ENCODE measurements around the gene GRB2.
"Not testable (repeated sequence)": the region's sequence is repeated elsewhere in the genome, so short reads cannot be mapped to it uniquely, and the experiment has no call there.

The GRB2 gene

DNA sequence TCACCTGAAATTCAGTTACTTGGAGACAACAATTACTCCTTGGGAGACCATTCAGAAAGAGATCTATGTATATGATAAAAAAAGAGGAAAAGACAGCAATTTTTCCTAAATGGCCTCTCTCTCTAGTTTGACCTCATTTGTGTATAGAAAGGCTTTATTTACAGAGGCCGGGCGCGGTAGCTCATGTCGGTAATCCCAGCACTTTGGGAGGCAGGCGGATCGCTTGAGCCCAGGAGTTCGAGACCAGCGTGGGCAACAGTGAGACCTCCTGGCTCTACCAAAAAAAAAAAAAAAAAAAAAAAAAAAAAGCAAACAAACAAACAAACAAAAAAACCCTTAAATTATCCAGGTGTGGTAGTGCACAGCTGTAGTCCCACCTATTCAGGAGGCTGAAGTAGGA, 20.7 kb downstream of the GRB2 start:
- DNase-seq = no peak

DNA sequence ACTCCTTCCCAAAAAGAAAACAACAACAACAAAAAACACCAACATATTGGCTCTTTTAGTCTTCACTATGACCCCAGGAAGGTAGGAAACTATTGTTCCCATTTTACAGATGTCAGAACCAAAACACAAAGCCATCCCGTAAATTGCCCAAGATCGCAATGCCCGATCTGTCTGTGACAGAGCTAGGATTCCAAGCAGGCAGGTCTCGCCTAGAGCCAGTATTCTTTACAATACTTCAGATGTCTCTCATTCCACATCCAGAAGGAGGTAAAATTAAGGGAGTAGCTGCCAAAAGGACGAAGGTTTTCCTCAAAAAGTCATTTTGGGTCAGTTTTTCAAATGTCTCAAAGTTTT, 21.7 kb downstream of the GRB2 start:
- no peak for DNase-seq

DNA sequence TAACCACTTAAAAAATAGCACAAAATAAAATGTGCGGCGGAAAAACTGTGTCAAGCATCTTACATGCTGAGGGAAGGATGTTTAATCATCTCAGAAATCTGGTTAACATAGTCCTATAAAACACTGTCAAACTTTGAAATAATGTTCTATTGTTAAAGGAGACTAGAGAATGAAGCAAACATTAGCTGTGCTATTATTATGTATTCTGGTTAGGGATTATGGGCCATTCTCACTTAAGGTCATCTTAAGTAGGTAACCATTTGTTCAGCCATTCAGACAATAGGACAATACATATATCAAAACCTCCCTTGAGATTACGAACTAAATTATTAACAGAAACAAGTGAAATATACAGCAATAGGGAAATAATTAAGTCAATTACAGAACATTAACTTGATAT, 24.7 kb downstream of the GRB2 start:
- no peak for DNase-seq

- no peak for DNase-seq
These were observed 25.2 kb downstream of the GRB2 start for GRCh38 chr17:75380315-75380714.

- DNase-seq = not testable (repeated sequence)
These were observed 26.1 kb downstream of the GRB2 start for GRCh38 chr17:75379426-75379825.

DNA sequence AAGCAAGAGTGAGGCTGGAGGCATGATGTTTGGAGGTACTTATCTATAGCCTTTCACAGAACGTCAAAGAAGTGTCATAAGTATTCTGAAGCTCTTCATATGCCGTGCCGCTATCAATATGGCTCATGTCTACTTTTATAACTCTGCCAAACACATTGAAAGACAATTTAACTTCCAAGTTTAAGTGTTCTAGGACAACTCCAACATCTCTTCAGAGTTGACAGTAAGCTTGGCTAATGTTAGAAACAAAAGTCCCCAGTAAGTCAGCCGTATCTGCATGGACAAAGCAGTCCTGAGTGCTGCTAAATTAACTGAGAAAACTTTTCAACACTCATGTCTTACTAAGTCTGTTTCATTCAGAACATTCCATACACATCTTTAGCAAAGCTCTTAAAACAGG, 32.2 kb downstream of the GRB2 start:
- no peak for DNase-seq

GRCh38 chr17:75371981-75372380, 33.5 kb downstream of the GRB2 start:
- DNase-seq = no peak

GRCh38 chr17:75371339-75371738, 34.1 kb downstream of the GRB2 start:
- peak; percentile 23 for DNase-seq

DNA sequence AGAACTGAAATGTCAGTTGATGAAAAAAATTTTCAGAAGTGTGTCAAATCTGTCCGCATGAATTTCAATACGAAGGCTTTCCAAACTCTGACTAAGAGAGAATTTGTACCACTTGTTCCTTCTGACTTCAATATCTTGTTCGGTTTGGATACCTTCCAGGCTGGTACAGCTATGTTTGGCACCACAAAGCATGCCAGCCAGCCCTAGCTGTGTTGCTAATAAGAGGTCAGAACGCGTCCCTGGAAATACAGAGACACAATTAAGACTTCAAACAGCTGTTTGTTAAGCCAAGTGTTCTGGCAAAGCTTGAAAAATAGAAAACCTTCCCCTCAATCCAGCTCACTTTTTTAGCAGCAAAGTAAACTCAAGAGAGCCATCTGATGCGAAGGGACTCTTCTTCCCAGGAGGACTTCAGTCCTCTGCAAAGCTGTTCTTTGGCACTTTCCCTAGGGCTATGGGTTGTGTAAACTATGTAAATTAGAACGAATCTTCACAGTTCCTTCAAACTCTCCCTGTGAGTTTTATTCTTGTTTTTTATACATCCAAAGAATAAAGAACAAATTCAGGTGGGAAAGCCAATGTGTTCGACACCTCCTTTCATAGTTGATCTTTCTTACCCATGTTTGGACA, 35.1 kb downstream of the GRB2 start:
- DNase-seq = no peak

DNA sequence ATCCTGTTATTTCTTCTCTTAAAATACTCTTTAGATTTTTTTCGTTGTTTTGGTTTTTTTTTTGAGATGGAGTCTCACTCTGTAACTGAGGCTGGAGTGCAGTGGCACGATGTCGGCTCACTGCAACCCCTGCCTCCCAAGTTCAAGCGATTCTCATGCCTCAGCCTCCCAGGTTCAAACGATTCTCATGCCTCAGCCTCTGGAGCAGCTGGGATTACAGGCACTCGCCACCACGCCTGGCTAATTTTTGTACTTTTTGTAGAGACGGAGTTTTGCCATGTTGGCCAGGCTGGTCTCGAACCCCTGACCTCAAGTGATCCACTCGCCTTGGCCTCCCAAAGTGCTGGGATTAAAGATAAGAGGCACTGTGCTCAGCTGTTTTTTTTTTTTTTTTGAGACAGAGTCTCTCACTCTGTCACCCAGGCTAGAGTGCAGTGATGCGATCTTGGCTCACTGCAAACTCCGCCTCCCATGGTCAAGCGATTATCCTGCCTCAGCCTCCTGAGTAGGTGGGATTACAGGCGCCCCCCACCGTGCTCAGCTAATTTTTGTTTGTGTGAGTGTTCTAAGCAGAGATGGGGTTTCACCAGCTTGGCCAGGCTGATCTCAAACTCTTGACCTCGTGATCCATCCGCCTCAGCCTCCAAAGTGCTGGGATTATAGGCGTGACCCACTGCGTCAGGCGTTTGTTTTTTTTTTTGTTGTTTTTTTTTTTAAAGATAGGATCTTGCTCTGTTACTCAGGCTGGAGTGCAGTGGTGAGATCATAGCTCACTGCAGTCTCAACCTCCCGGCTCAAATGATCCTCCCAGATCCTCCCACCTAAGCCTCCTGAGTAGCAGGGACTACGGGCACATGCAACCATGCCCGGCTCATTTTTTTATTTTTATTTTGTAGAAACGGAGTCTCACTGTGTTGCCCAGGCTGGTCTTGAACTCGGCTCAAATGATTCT, 37.4 kb downstream of the GRB2 start:
- DNase-seq = not testable (repeated sequence)

GRCh38 chr17:75367312-75367711, 38.2 kb downstream of the GRB2 start:
- DNase-seq = no peak

DNA sequence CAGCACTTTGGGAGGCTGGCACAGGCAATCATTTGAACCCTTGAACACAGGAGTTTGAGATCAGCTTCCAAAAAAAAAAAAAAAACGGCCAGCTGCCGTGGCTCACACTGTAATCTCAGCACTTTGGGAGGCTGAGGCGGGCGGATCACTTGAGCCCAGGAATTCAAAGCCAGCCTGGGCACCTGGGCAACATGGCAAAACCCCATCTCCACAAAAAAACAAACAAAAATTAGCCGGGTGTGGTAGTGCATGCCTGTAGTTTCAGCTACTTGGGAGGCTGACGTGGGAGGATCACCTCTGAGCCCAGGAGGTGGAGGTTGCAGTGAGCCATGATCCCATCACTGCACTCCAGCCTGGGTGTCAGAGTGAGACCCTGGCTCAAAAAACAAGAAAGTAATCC, 39.0 kb downstream of the GRB2 start:
- DNase-seq = no peak

DNA sequence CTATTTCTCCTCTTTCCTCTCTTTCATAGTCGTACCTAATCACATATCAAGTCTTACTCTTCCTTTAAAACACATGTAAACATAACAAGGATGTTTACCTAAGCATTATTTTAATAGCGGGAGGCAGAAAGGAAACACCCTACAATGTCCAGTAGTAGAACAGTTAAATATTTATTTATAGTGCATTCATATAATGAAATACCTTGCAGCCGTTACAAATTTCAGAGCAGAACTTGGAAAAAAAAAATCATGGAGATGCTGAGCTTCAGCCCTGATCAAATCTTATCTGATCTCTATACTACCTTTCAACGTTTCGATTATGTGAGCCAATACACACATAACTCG, 39.6 kb downstream of the GRB2 start:
- DNase-seq = no peak

DNA sequence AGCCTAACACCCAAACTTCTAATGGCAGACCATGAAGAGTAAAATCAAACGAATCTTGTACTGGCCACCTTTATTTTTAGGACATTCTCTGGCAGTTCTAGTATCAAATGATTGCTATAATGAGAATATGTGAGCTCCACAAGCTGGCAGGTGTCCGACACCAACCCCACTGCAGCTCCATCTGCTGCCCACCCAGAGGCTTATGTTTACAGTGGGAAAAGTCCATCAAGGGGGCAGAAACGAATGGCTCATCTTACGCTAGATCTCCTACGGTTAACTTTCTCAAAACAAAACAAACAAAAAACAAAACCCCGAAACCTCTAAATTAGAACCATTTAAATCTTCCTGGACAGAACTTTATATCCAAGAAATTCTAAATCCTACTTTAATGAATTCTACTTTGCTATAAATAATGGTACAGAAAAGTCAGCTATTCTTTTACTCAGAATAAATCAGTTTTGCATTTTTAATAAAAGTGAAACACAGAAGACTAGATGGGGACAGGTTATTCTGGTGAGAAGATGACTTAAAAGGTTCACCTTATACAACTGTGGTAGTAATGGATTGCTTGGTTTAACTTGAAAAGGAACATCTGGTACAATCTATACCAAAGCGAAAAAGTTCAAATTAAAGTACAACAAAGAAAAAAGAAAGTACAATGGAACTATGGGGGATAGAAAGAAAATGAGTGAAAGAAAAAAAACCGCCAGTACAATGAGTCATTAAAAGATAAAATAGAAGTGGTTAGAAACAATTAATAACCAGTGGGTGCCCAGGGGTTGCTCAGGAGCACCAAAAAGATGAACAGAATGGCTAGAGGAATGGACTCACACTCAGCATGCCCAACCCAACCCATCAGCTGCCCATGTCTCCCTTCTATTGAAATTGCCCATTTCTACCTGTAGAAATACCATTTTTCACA, 40.2 kb downstream of the GRB2 start:
- DNase-seq = no peak

GRCh38 chr17:75364078-75364477, 41.4 kb downstream of the GRB2 start:
- DNase-seq = no peak

- no peak for DNase-seq
These were observed 43.5 kb downstream of the GRB2 start for GRCh38 chr17:75361996-75362395.

- no peak for DNase-seq
These were observed 44.1 kb downstream of the GRB2 start for GRCh38 chr17:75361344-75361743.

GRCh38 chr17:75356260-75356937, 49.1 kb downstream of the GRB2 start:
- no peak for DNase-seq

DNA sequence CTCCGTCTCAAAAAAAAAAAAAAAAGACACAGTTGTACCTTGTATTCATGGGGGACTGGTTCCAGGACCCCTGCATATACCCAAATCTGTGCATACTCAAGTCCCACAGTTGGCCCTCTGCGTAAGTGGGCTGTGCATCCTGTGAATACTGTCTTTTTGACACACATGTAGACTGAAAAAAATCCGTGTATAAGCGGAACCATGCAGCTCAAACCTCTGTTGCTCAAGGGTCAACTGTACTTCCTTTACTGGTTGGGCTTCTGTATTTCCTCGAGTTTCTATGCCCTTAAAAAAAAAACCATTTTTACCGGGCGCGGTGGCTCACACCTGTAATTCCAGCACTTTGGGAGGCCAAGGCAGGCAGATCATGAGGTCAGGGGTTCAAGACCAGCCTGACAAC, 52.3 kb downstream of the GRB2 start:
- no peak for DNase-seq

GRCh38 chr17:75352079-75352569, 53.4 kb downstream of the GRB2 start:
- DNase-seq = no peak

DNA sequence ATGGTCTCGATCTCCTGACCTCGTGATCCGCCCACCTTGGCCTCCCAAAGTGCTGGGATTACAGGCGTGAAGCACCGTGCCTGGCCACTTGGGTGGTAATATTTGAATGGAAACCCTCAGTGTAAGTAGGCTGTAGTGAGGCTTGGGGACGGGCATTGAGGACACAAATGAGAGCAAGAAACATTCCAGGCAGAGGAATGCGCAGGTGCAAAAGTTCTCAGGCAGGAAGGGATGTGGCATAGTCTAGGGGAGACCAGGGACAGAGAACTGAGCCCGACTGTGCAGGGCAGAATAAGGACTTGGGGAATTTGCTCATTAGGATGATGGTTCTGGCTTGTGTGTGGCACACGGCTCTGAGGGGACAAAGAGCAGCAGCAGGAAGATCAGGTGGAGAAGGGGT, 54.8 kb downstream of the GRB2 start:
- no peak for DNase-seq

GRCh38 chr17:75350029-75350428, 55.4 kb downstream of the GRB2 start:
- DNase-seq = no peak

DNA sequence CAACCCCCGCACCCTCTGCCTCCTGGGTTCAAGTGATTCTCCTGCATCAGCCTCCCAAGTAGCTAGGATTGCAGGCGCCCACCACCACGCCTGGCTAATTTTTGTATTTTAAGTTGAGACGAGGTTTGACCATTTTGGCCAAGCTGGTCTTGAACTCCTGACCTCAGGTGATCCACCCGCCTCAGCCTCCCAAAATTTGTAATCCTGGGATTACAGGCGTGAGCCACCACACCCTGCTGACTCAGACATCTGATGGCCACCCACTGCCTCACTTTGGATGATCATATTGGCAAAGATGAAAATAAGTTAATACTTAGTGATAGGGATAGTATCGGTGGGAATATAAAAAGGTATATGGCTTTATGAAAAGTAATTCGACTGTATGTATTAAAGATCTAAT, 55.9 kb downstream of the GRB2 start:
- DNase-seq = no peak

All from SIG-M5 (cell line).